Fibroblast of lung (primary cell): ENCODE measurements around the gene ITM2C. TPM values are rescaled to one million over a fixed set of nuclear protein-coding genes. Genes with fewer than 3 reads are reported as not detected.

Experiments
- DNase-seq, 2 donors: peaks; one replicate each; pipeline versions ENCODE4 v3.0.0 to v3.0.0-alpha.2; 2010; ENCODE audit warnings: low read depth in 2 of 2
- H2AFZ ChIP-seq: 2 replicates; pipeline ENCODE4 v1.5.1; 2012; ENCODE audit warnings: low read length, control low read depth, inconsistent platforms
- H3K27ac ChIP-seq: 2 replicates; pipeline ENCODE4 v1.5.1; 2011; ENCODE audit warnings: low read length, control low read depth; ENCODE audit not compliant: insufficient read depth
- H3K27me3 ChIP-seq: 2 replicates; pipeline ENCODE4 v1.5.1; 2011; ENCODE audit warnings: mild to moderate bottlenecking, low read length; ENCODE audit not compliant: control insufficient read depth, insufficient read depth
- H3K36me3 ChIP-seq: 2 replicates; pipeline ENCODE4 v1.5.1; 2011; ENCODE audit warnings: low read length; ENCODE audit not compliant: control insufficient read depth, insufficient read depth
- H3K4me1 ChIP-seq: 2 replicates; pipeline ENCODE4 v1.5.1; 2011; ENCODE audit warnings: low read length; ENCODE audit not compliant: control insufficient read depth, insufficient read depth; ENCODE audit errors: extremely low read depth
- H3K4me2 ChIP-seq: 2 replicates; pipeline ENCODE4 v1.5.1; 2011; ENCODE audit warnings: low read length, control low read depth; ENCODE audit not compliant: insufficient read depth; ENCODE audit errors: extremely low read depth
- H3K4me3 ChIP-seq, 4 experiments: fragments of 200-600 bp in 1 of 4; sonication (generic) in 1 of 4; replicated peaks in 1 of 4; 2 replicates each; pipeline ENCODE4 v1.5.1; 2011 to 2016; ENCODE audit warnings: low read length in 4 of 4, low read depth in 3 of 4, mild to moderate bottlenecking in 3 of 4, control low read depth in 2 of 4, inconsistent platforms in 1 of 4, mixed read lengths in 1 of 4; ENCODE audit not compliant: insufficient read depth in 1 of 4; ENCODE audit errors: control extremely low read depth in 1 of 4
- H3K79me2 ChIP-seq: 2 replicates; pipeline ENCODE4 v1.5.1; 2012; ENCODE audit warnings: mild to moderate bottlenecking, low read length, inconsistent platforms; ENCODE audit not compliant: control insufficient read depth, insufficient read depth
- H3K9ac ChIP-seq: 2 replicates; pipeline ENCODE4 v1.5.1; 2011; ENCODE audit warnings: mild to moderate bottlenecking, low read length, control low read depth; ENCODE audit not compliant: insufficient read depth
- H3K9me3 ChIP-seq: 2 replicates; pipeline ENCODE4 v1.5.1; 2012; ENCODE audit warnings: low read depth, low read length; ENCODE audit not compliant: control insufficient read depth, insufficient read depth
- H4K20me1 ChIP-seq: 2 replicates; pipeline ENCODE4 v1.5.1; 2011; ENCODE audit warnings: low read length; ENCODE audit not compliant: control insufficient read depth, insufficient read depth; ENCODE audit errors: extremely low read depth
- CTCF ChIP-seq, 2 donors: IDR thresholded peaks in 1 of 2; conservative IDR thresholded peaks in 1 of 2; 1 replicate in 1 of 2; 2 replicates in 1 of 2; pipeline ENCODE4 v1.5.1; 2011 to 2012; ENCODE audit warnings: low read length in 2 of 2, control low read depth in 1 of 2, inconsistent platforms in 1 of 2, low read depth in 1 of 2, mild to moderate bottlenecking in 1 of 2
- EZH2 ChIP-seq: IDR thresholded peaks from 2 replicates; pipeline ENCODE4 v1.5.1; 2012; ENCODE audit warnings: low read length, control low read depth, mild to moderate bottlenecking; ENCODE audit errors: missing control alignments
- polyA plus RNA-seq, 2 donors: library from polyadenylated mRNA; depleted of rRNA in 1 of 2; stranded (reverse) in 1 of 2; unstranded in 1 of 2; fragments of >200 nt; gene quantifications; 2 replicates each; pipeline ENCODE4 v1.2.1, GENCODE V29; 2011 to 2012; ENCODE audit warnings: missing spikeins in 1 of 2
- total RNA-seq: library from RNA; depleted of rRNA; stranded (reverse); fragments of >200 nt; gene quantifications from 2 replicates; pipeline ENCODE4 v1.2.1, GENCODE V29; 2014

Gene ITM2C
- total and polyA plus RNA-seq, 2 donors (not counting 1 experiment from before 2014, with no cell fraction given), result 77.3 to 236 TPM

- peak overlapping the region; percentile 88 for H3K4me2 ChIP-seq
- no peak overlapping the region for H3K27ac ChIP-seq
- no peak for DNase-seq
- H2AFZ ChIP-seq, result peak overlapping the region; percentile 78
- H4K20me1 ChIP-seq, result no peaks in the 10 kb centered on the region
- peak overlapping the region; percentile 74 for H3K9ac ChIP-seq
- no peaks in the 10 kb centered on the region for H3K9me3 ChIP-seq
- peaks cover 3% of the 10 kb centered on the region for H3K4me1 ChIP-seq
- H3K36me3 ChIP-seq, result no peaks in the 10 kb centered on the region
- TF ChIP-seq EZH2, result no peak
- H3K27me3 ChIP-seq, result peaks cover 15% of the 10 kb centered on the region
- no peaks in the 10 kb centered on the region for H3K79me2 ChIP-seq
- peak overlapping the region; percentile 78 to 92 (median 82) for H3K4me3 ChIP-seq
Observed at GRCh38 chr2:230865307-230865765, 594 bp downstream of the ITM2C start.

DNA sequence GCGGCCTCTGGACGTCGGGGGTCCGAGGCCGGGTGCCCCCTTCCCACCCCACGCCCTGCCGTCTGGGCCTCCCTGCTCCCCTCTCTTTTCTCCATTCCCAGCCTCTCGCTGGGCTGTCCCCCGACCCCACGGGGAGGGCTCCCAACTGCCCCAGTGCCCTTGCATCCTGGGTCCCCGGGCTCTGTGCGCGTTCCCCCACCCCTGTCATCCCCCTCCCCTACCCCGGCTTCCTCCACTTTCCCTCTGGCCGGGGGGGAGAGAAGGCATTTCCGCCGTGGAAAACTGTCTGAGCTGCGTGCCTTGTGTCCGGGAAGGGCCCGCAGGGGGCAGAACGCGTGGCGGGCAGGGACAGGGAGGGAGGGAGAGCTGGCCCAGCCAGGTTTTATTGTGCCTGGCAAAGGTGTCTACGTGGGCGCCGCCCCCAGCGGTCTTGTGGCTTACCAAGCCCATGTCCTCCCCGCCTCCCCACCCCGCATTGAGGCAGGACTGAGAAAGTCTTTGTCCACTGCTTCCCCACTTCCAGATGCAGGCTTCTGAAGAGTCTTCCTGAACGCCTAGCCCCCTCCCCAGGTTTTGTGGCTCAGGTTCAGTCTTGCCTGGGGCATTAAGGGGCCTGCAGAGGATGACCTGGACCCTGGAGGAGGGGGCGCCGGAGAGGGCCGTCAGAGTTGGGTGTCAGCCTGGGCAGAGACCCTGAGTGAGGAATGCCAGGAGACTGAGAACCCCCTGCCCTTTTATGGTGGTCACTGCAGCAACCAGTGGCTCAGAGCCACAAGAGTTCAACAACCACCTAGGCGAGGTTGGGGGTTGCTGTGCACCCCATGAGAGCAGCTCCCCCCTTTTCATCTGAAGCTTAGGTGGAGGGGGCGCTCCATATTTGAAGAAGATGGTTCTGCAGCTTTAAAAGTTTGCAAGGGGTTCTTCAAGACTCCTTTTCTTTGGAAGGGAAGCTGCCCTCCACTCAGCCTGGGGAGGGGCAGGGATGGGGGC lies 1.3 kb downstream of the ITM2C start:
- no peak for TF ChIP-seq CTCF (conservative IDR thresholded peaks at IDR 0.05 in 1 of 2, IDR thresholded peaks at IDR 0.05 in 1 of 2; ENCODE audit: low read depth in 1 of 2, low read length in 2 of 2)
- TF ChIP-seq EZH2, result no peak
- Histone ChIP-seq H3K36me3 (no peaks in the 10 kb centered on the region), H3K4me1 (peaks cover 3% of the 10 kb centered on the region), H3K9ac (no peak overlapping the region), H3K4me3 (peak overlapping the region; percentile 78 to 92 (median 82)), H3K27ac (no peak overlapping the region), H3K4me2 (peak overlapping the region; percentile 88), H4K20me1 (no peaks in the 10 kb centered on the region), H3K79me2 (no peaks in the 10 kb centered on the region), H3K27me3 (peaks cover 14% of the 10 kb centered on the region), H3K9me3 (no peaks in the 10 kb centered on the region), H2AFZ (no peak overlapping the region)
- DNase-seq, result peak in 1 of 2 donors; percentile 24

DNA sequence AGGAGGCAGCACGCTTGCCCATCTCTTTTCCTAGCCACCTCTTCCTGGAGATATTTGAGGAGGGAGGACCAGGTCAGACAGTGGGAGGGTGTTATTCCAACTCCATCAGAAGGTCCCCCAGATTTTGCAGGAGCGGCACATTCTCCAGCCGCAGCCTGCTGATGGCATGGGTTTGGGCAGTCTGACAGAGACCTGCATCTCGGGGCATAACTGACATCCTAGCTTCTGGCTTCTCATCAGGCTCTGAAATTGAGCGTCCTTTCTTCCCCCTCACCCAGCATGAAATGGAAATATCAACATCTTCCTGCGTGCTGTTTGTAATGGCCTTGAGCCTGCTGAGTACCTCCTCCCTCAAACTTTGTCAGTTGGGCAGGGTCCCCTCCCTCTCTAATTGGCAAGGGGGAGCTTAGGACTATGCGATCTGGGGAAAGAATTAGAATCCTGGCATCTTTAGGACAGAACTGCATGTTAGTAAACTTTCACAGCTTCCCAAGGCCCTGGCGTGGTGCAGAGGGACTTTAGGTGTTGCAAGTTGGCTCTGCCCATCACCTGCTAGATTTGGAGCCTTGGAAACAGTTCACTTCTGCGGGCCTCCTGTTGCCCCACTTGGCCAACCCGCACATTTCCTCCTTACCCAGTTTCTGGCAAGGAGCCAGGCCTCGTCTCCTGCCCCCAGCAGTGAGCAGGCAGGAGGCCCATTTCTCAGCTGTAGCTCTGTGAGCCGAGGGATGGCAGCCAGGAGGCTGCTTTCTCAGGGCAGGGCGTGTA lies 2.2 kb downstream of the ITM2C start:
- no peak for TF ChIP-seq CTCF (conservative IDR thresholded peaks at IDR 0.05 in 1 of 2, IDR thresholded peaks at IDR 0.05 in 1 of 2; ENCODE audit: low read depth in 1 of 2, low read length in 2 of 2)
- TF ChIP-seq EZH2, result no peak
- Histone ChIP-seq H3K79me2 (no peaks in the 10 kb centered on the region), H3K27me3 (peaks cover 6% of the 10 kb centered on the region), H3K36me3 (no peaks in the 10 kb centered on the region), H3K4me3 (no peak overlapping the region), H4K20me1 (no peaks in the 10 kb centered on the region), H3K9me3 (no peaks in the 10 kb centered on the region), H2AFZ (no peak overlapping the region), H3K4me1 (peaks cover 3% of the 10 kb centered on the region), H3K27ac (no peak overlapping the region), H3K9ac (no peak overlapping the region), H3K4me2 (no peak overlapping the region)
- peak; percentile 26 to 27 for DNase-seq
